GM18870 (cell line): ENCODE data around the gene PCDH10.

Source experiments
- ATAC-seq: cut with Tn5 transposase; IDR thresholded peaks from one replicate; pipeline ENCODE4 v1.9.1; 2021; ENCODE audit warnings: moderate library complexity; ENCODE audit not compliant: unreplicated experiment

PCDH10 gene

DNA sequence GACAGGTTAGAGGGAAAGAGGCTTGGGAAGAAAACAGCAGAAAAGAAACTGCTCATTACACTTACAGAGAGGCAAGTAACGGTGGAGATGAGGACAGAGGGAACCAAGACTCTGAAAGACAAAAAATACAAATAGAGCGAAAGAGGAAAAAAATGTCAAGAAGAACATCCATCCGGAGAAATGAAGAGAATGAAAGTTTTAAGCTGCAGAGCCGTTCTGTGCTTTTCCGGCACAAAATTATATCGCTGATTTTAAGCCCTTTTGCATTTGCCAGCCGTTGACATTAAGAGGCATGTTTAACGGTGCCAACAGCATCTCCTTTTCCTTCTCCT, 236 bp downstream of the PCDH10 start:
- no peak for ATAC-seq

DNA sequence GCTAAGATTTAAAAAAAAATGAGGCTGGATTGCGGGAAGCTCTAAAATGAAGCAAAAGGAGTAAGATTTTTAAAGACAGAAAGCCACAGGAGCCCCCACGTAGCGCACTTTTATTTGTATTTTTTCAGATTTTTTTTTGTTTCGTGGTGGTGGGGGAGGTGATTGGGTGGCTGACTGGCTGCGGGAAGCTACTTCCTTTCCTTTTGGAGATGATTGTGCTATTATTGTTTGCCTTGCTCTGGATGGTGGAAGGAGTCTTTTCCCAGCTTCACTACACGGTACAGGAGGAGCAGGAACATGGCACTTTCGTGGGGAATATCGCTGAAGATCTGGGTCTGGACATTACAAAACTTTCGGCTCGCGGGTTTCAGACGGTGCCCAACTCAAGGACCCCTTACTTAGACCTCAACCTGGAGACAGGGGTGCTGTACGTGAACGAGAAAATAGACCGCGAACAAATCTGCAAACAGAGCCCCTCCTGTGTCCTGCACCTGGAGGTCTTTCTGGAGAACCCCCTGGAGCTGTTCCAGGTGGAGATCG, 908 bp downstream of the PCDH10 start:
- ATAC-seq: no peak

DNA sequence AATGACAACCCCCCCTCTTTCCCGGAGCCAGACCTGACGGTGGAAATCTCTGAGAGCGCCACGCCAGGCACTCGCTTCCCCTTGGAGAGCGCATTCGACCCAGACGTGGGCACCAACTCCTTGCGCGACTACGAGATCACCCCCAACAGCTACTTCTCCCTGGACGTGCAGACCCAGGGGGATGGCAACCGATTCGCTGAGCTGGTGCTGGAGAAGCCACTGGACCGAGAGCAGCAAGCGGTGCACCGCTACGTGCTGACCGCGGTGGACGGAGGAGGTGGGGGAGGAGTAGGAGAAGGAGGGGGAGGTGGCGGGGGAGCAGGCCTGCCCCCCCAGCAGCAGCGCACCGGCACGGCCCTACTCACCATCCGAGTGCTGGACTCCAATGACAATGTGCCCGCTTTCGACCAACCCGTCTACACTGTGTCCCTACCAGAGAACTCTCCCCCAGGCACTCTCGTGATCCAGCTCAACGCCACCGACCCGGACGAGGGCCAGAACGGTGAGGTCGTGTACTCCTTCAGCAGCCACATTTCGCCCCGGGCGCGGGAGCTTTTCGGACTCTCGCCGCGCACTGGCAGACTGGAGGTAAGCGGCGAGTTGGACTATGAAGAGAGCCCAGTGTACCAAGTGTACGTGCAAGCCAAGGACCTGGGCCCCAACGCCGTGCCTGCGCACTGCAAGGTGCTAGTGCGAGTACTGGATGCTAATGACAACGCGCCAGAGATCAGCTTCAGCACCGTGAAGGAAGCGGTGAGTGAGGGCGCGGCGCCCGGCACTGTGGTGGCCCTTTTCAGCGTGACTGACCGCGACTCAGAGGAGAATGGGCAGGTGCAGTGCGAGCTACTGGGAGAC, 1.6 kb downstream of the PCDH10 start:
- ATAC-seq: no peak

DNA sequence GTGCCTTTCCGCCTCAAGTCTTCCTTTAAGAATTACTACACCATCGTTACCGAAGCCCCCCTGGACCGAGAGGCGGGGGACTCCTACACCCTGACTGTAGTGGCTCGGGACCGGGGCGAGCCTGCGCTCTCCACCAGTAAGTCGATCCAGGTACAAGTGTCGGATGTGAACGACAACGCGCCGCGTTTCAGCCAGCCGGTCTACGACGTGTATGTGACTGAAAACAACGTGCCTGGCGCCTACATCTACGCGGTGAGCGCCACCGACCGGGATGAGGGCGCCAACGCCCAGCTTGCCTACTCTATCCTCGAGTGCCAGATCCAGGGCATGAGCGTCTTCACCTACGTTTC, 2.2 kb downstream of the PCDH10 start:
- ATAC-seq: no peak

DNA sequence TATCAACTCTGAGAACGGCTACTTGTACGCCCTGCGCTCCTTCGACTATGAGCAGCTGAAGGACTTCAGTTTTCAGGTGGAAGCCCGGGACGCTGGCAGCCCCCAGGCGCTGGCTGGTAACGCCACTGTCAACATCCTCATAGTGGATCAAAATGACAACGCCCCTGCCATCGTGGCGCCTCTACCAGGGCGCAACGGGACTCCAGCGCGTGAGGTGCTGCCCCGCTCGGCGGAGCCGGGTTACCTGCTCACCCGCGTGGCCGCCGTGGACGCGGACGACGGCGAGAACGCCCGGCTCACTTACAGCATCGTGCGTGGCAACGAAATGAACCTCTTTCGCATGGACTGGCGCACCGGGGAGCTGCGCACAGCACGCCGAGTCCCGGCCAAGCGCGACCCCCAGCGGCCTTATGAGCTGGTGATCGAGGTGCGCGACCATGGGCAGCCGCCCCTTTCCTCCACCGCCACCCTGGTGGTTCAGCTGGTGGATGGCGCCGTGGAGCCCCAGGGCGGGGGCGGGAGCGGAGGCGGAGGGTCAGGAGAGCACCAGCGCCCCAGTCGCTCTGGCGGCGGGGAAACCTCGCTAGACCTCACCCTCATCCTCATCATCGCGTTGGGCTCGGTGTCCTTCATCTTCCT, 2.7 kb downstream of the PCDH10 start:
- ATAC-seq: no peak

DNA sequence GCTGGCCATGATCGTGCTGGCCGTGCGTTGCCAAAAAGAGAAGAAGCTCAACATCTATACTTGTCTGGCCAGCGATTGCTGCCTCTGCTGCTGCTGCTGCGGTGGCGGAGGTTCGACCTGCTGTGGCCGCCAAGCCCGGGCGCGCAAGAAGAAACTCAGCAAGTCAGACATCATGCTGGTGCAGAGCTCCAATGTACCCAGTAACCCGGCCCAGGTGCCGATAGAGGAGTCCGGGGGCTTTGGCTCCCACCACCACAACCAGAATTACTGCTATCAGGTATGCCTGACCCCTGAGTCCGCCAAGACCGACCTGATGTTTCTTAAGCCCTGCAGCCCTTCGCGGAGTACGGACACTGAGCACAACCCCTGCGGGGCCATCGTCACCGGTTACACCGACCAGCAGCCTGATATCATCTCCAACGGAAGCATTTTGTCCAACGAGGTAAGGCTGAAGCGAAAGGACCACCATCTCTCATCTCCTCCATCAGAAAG, 3.3 kb downstream of the PCDH10 start:
- ATAC-seq: no peak

DNA sequence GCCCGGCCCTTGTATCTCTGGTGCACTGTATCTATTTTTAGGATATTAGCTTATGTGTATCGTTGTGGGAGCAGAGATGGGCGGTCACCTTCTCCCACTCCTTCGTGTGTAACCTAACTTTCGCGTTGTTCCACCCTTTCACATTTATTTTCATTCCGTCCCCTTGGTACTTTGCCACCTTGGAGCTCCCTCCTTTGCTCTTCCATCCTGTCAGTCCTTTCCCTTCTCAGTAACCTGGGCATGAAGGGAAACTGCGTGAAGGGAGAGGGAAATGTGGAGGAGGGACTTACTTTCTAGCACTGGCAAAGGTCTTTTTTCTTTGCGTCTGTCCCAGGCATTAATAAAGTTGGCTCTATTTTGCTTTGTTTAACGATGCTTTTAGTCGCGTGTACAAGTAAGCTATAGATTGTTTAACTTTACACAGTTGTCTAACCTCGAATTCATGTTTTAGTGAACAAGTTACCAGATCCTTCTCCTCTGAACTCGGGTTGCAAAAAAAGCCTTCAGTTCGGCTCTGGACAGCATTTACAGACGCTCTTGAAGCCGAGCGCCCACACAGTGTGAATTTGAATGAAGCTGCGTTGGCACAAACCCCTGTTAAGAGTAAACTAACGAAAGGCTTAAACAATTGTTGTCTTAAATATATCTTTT, 3.9 kb downstream of the PCDH10 start:
- no peak for ATAC-seq

DNA sequence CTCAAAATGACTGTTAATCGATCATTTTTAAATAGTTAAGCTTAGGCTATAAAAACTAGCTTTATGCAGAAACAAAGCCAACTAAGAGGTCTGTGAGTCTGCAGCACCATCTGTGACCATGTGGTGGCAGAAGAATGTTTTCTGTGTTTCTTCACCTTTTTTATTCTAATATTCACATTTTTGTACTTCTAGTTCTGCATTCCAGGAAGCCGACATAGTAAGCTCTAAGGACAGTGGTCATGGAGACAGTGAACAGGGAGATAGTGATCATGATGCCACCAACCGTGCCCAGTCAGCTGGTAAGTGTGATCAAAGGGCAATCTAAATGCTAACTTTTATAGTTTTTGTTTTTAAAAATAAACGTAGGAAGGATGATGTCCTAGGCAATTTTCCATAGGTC, 5.6 kb downstream of the PCDH10 start:
- ATAC-seq: no peak

DNA sequence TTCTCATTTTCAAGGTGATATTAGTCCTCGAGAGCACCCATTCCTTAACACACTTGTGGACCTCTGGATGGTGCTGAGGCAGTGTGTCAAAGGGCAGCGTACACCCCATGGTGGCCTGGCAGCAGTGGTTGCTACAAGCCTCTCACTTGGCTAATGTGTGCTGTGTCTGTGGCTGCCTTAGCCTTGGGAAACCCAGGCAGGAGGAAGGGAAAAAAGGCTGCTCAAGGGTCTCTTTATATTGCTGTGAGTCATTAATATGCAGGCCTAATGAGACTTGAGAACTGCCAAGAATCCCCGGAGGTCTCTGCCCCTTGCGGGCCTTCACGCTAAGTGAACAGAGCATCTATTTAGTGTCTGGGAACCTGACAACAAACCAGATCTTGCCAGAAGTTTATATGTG, 7.0 kb downstream of the PCDH10 start:
- no peak for ATAC-seq

DNA sequence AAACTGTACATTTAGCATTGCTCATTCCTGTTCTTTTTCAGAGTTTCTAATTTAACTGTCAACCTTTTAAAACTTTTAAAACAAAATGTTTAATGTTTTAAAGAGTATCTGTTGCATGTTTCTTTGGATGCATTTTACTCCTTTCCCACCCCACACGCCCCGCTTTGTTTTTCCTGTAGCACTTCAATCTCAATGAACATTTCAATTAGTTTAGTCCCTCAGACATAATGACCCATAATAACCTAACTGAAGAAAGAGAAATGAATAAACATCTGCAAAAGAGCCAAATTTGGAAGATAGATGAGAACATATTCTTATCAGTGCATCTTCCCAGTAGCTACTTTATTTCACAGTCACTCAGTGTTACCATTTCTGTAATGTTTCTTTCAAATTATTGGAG, 7.5 kb downstream of the PCDH10 start:
- no peak for ATAC-seq

DNA sequence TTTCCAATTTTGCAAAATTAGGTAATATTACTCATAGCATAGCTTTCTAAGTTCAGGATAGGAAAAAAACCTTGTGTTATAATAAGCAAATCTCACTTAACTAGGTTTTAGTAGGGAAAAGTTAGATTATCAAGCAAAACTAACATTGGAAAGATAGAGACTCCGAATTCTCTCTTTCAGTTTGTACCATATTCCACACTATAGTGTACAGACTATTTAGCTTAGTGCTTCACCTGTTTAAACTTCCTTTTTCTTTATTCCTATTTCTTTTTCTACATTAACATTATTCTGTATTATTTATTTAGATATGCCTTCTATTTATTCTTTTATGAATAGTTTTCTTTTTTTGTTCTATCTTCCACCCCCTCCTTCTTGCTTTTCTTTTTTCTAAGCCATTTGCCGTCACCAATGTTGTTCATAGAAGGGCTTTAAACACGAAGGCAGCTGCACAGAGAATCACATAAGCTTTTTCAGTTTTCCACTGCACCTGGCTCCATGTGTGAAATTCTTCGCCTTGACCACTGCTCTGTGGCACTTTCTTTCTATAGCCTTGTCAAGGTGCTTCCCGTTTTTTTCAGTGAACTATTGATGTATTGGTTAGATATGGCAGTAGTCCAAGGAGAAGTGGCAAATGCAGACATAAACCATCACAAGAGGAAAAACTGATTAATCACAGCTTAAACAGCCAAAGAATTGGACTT, 8.5 kb downstream of the PCDH10 start:
- ATAC-seq: no peak

DNA sequence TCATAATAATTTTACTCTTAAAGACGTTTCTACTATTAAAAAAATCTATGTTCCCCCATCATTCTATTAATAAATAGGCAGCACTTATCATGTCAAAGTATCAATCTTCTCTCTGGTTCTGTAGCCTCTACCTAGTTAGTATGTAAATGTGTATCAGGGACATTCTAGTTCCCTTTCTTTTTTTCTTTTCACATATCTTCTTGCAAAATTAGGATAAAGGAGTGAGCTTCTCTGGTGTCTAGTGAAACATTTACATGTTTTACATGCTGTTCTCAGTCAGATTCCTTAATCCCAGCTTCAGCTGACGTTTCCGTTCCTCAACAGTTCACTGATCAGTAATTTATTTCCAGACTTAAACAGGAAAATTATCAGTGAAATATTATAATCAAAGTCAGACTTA, 11.8 kb downstream of the PCDH10 start:
- ATAC-seq: no peak

DNA sequence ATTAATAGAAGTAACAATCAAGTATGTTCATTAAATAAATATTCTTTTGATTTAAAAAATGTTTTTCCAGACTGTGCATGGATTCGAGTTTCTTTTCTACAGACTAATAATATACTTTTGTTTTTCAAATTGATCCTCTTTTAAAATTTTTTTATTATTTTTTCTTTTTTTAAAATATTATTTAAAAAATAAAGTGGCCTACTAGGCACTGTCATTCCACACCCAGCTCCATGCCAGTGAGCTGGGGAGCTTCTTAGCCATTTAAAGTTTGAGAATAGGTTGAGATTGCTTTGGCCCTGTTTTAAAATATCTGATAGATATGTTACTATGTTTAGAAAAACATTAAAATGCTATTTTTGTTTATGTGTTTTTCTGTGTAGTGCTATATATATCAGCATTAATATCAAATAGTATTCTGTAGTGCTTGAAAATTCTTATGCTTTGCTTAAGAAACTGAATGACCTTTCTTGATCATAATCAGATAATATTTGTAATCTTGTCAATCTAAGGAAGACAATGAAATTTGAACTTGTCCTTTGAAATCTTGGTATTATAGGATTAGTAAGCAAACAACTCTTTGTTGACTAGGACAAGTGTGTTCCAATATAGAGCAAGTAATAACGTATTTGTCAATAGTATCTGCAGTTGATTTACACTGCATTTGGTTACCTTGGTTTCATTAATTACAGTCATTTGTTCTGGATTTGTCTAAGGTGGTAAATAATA, 12.6 kb downstream of the PCDH10 start:
- ATAC-seq: no peak

DNA sequence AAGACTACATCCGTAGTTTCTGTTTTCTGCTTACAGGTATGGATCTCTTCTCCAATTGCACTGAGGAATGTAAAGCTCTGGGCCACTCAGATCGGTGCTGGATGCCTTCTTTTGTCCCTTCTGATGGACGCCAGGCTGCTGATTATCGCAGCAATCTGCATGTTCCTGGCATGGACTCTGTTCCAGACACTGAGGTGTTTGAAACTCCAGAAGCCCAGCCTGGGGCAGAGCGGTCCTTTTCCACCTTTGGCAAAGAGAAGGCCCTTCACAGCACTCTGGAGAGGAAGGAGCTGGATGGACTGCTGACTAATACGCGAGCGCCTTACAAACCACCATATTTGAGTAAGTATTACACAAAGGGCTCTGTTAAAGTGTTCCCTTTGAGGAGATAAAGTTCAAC, 13.8 kb downstream of the PCDH10 start:
- no peak for ATAC-seq

DNA sequence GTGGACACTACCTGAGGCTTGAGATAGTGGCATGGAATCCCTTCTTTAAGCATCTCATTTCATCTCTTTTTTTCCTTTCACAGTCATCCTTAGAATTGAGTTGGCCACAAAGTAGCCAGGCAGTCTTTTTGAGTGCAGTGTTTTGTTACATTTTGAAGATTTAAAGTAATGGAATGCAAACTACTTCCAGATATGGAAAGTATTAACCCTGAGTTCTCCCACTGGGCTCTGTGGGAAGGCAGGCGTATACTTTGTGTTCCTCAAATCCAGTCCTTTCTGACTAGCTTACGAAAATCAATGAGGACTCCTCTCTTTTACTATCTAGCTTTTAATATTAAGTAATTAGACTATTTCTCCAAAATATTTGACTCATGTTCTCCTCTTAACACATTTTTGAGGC, 29.9 kb downstream of the PCDH10 start:
- ATAC-seq: no peak

DNA sequence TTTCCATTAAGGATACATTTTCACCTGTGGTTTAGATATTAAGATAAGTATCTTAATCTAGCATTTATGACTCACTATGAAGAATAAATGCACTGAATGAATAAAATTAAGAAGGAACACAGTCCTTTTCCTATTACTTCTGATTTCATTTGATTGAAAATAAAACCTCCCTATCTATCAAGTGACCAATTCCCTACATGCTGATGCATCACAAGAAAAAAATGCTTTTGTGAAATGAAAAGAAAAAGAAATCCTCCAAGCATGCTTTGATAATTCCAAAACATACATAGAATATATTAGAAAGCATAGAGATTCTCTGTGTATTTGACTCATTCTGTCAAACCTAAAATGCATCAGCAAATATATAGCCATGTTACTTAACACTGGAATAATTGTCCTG, 37.1 kb downstream of the PCDH10 start:
- no peak for ATAC-seq

DNA sequence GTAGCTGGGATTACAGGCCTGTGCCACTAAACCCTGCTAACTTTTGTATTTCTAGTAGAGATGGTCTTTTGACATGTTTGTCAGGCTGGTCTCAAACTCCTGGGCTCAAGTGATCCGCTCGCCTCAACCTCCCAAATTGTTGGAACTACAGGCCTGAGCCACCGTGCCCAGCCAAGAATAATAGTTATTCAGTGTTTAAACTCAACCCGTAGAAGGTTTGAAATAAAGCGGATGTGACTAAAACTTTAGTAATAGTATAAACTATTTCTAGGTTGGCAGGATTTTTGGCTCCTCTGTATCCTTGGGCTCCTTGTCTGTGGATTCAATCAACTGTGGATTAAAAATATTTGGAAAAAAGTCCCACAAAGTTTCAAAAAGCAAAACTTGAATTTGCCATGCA, 37.8 kb downstream of the PCDH10 start:
- no peak for ATAC-seq

DNA sequence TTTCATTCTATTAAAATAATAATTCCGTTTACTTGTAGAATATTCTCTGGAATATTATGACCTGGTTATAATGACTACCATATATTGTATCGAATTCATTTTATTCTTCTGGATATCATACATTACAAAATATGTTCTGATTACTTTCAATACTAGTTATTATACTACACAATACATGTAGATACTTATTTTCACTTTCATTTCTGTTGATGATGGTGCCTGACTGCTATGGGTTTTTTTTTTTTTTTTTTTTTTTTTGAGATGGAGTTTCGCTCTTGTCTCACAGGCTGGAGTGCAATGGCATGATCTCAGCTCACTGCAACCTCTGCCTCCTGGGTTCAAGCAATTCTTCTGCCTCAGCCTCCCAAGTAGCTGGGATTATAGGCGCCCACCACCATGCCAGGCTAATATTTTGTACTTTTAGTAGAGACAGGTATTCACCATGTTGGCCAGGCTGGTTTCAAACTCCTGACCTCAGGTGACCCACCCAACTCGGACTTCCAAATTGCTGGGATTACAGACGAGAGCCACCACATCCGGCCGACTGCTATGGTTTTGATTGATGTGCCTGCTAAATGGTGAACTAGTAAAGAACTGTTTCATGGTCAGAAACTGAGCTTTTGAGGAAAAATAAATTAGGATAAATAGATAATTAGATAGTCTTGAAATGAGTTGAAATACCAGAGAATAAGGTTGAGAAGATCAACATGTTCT, 39.5 kb downstream of the PCDH10 start:
- peak; percentile 87 for ATAC-seq

DNA sequence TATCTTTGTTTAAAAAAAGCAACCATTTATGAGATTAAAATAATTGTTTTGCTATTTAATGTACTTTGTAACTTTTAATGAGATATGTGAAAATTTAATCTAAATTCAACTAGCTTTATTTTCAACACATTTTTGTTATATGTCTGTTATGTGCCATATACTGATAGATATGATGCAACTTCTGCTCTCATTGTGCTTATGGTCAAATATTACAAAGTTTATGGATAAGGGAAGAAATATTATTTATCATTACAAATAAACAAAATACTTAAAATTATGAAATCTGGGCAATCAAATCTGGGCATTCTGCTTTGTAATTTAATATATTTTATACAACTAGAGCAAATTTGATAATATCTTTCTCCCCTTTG, 40.0 kb downstream of the PCDH10 start:
- ATAC-seq: no peak

DNA sequence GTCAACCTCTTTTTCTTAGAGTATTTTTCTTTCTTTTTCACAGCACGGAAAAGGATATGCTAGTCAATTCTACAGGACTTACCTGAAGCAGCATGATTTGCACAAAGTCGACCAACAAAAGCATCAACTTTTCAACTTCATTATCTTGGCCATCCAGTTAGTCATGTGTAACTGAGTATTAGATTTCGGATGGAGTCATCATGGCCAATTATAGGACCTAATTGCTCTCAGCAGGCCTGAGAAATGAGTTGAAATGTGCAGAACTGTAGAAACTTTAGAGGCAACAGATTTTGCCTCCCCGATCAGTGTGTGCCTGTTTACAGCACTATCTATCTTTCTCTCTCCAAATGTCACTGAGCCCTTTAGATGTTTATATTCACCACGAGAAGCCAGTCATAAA, 41.0 kb downstream of the PCDH10 start:
- ATAC-seq: no peak
